ENCODE results near the gene RFLNA. TPM values are rescaled to one million over a fixed set of nuclear protein-coding genes. Genes with fewer than 3 reads are reported as not detected.

RFLNA gene
- total and polyA plus RNA-seq, 2 donors (not counting 1 experiment from before 2014, with no cell fraction given) = not detected

GRCh38 chr12:124302807-124303578 lies 8.1 kb downstream of the RFLNA start:
- no peak overlapping the region for H3K4me2 ChIP-seq (replicated peaks; ENCODE audit: low read depth, low read length, poor library complexity, severe bottlenecking)
- CTCF ChIA-PET = no interaction called here
- H3K4me3 Mint-ChIP-seq = no peak overlapping the region
- H3K4me1 Mint-ChIP-seq = no peaks in the 10 kb centered on the region
- no peaks in the 10 kb centered on the region for H3K4me1 ChIP-seq (ENCODE audit: control insufficient read depth in 2 of 2, insufficient read depth in 2 of 2, low read length in 2 of 2)
- ATAC-seq (ENCODE audit: low read depth) (no peak), DNase-seq (no peak)
- POLR2A ChIA-PET = no interaction called here
- TF ChIP-seq CTCF (IDR thresholded peaks at IDR 0.05) = no peak
- no peak for TF ChIP-seq EZH2 (IDR thresholded peaks at IDR 0.05; ENCODE audit: borderline replicate concordance, insufficient read depth, low read depth, low read length, poor library complexity, severe bottlenecking)
- intact Hi-C loops (cut with micrococcal nuclease) = no loop called here
- no peak overlapping the region for H3K27ac ChIP-seq (ENCODE audit: low read length in 2 of 2)
- H3K9me3 Mint-ChIP-seq (ENCODE audit: insufficient read depth) = no peaks in the 10 kb centered on the region
- peaks cover 0 to 9% (median 0%) of the 10 kb centered on the region in 3 donors for H3K9me3 ChIP-seq (ENCODE audit: control extremely low read depth in 1 of 3, control insufficient read depth in 2 of 3, insufficient read depth in 1 of 3, low read length in 2 of 3)
- no peak overlapping the region for H2AFZ ChIP-seq (ENCODE audit: insufficient read depth, low read depth, low read length, poor library complexity, severe bottlenecking)
- H3K4me3 ChIP-seq (ENCODE audit: control extremely low read depth in 1 of 5, extremely low read depth in 1 of 5, insufficient read depth in 1 of 5, low read depth in 2 of 5, low read length in 4 of 5) = no peak overlapping the region
- no peaks in the 10 kb centered on the region for H3K79me2 ChIP-seq (ENCODE audit: control insufficient read depth, insufficient read depth, low read length)
- H3K27me3 Mint-ChIP-seq = peaks cover 16% of the 10 kb centered on the region
- WGBS (ENCODE audit: insufficient coverage) = 87% methylated on average over 27 of the region's 27 CpGs
- H4K20me1 ChIP-seq (ENCODE audit: control insufficient read depth, insufficient read depth, low read length, poor library complexity, severe bottlenecking) = no peaks in the 10 kb centered on the region
- no peaks in the 10 kb centered on the region for H3K36me3 ChIP-seq (replicated peaks in 1 of 2; ENCODE audit: control extremely low read depth in 1 of 2, control insufficient read depth in 1 of 2, extremely low read depth in 1 of 2, insufficient read depth in 2 of 2, low read length in 1 of 2)
- H3K27me3 ChIP-seq (replicated peaks in 1 of 4; ENCODE audit: control extremely low read depth in 1 of 4, control insufficient read depth in 3 of 4, insufficient read depth in 4 of 4, low read length in 3 of 4) = peaks cover 0 to 3% (median 2%) of the 10 kb centered on the region in 4 experiments
- no peak overlapping the region for H3K9ac ChIP-seq (ENCODE audit: low read length)
- H3K27ac Mint-ChIP-seq = no peak overlapping the region

GRCh38 chr12:124303579-124304313 lies 8.9 kb downstream of the RFLNA start:
- Histone ChIP-seq H3K4me3 (ENCODE audit: control extremely low read depth in 1 of 5, extremely low read depth in 1 of 5, insufficient read depth in 1 of 5, low read depth in 2 of 5, low read length in 4 of 5) (no peak overlapping the region), H3K79me2 (ENCODE audit: control insufficient read depth, insufficient read depth, low read length) (no peaks in the 10 kb centered on the region), H3K27ac (ENCODE audit: low read length in 2 of 2) (no peak overlapping the region), H3K9me3 (ENCODE audit: control extremely low read depth in 1 of 3, control insufficient read depth in 2 of 3, insufficient read depth in 1 of 3, low read length in 2 of 3) (peaks cover 0 to 5% (median 0%) of the 10 kb centered on the region in 3 donors), H3K36me3 (replicated peaks in 1 of 2; ENCODE audit: control extremely low read depth in 1 of 2, control insufficient read depth in 1 of 2, extremely low read depth in 1 of 2, insufficient read depth in 2 of 2, low read length in 1 of 2) (no peaks in the 10 kb centered on the region), H3K4me2 (replicated peaks; ENCODE audit: low read depth, low read length, poor library complexity, severe bottlenecking) (no peak overlapping the region), H4K20me1 (ENCODE audit: control insufficient read depth, insufficient read depth, low read length, poor library complexity, severe bottlenecking) (no peaks in the 10 kb centered on the region), H3K9ac (ENCODE audit: low read length) (no peak overlapping the region), H3K27me3 (replicated peaks in 1 of 4; ENCODE audit: control extremely low read depth in 1 of 4, control insufficient read depth in 3 of 4, insufficient read depth in 4 of 4, low read length in 3 of 4) (peaks cover 0 to under 1% (median 0%) of the 10 kb centered on the region in 4 experiments), H3K4me1 (ENCODE audit: control insufficient read depth in 2 of 2, insufficient read depth in 2 of 2, low read length in 2 of 2) (no peaks in the 10 kb centered on the region), H2AFZ (ENCODE audit: insufficient read depth, low read depth, low read length, poor library complexity, severe bottlenecking) (no peak overlapping the region)
- Mint-ChIP-seq H3K27me3 (peaks cover 12% of the 10 kb centered on the region), H3K4me1 (no peaks in the 10 kb centered on the region), H3K9me3 (ENCODE audit: insufficient read depth) (no peaks in the 10 kb centered on the region), H3K4me3 (no peak overlapping the region), H3K27ac (no peak overlapping the region)
- no peak for TF ChIP-seq CTCF (IDR thresholded peaks at IDR 0.05)
- TF ChIP-seq EZH2 (IDR thresholded peaks at IDR 0.05; ENCODE audit: borderline replicate concordance, insufficient read depth, low read depth, low read length, poor library complexity, severe bottlenecking) = no peak
- ATAC-seq (ENCODE audit: low read depth) = no peak
- CTCF ChIA-PET = no interaction called here
- no peak for DNase-seq
- 94% methylated on average over 37 of the region's 38 CpGs for WGBS (ENCODE audit: insufficient coverage)
- POLR2A ChIA-PET = no interaction called here
- intact Hi-C loops (cut with micrococcal nuclease) = no loop called here
